Kidney (tissue), 14 donors: ENCODE results near the gene SDF2. TPM values are rescaled to one million over a fixed set of nuclear protein-coding genes. Genes with fewer than 3 reads are reported as not detected.

Experiments
- DNase-seq, 5 donors: peaks; one replicate each; pipeline ENCODE4 v3.0.0-alpha.2; 2013 to 2020
- FAIRE-seq: peaks from 2 replicates; lab custom pipeline; 2012; peaks lifted over from hg19 to GRCh38; lab: Jason Lieb, UNC
- H3K27ac ChIP-seq, 2 donors: one replicate each; pipeline ENCODE4 v1.7.0; 2013; ENCODE audit warnings: low read depth in 2 of 2, low read length in 2 of 2, inconsistent platforms in 1 of 2
- H3K27me3 ChIP-seq: one replicate; pipeline ENCODE4 v1.7.1; 2013; ENCODE audit warnings: low read length, inconsistent platforms; ENCODE audit not compliant: control insufficient read depth, insufficient read depth
- H3K36me3 ChIP-seq, 3 donors: one replicate each; pipeline versions ENCODE4 v1.7.0 to v1.7.1; 2013; ENCODE audit warnings: low read length in 3 of 3, control low read depth in 1 of 3, inconsistent platforms in 1 of 3; ENCODE audit not compliant: insufficient read depth in 3 of 3, control insufficient read depth in 2 of 3
- H3K4me1 ChIP-seq, 3 donors: one replicate each; pipeline versions ENCODE4 v1.7.0 to v1.7.1; 2013; ENCODE audit warnings: low read length in 3 of 3, inconsistent platforms in 1 of 3, low read depth in 1 of 3; ENCODE audit not compliant: control insufficient read depth in 2 of 3, insufficient read depth in 2 of 3
- H3K4me3 ChIP-seq, 3 donors: one replicate each; pipeline versions ENCODE4 v1.7.0 to v1.8.1; 2013; ENCODE audit warnings: low read length in 3 of 3, control low read depth in 1 of 3, inconsistent platforms in 1 of 3
- H3K9ac ChIP-seq, 3 donors: one replicate each; pipeline versions ENCODE4 v1.7.0 to v1.7.1; 2013; ENCODE audit warnings: low read length in 3 of 3, control low read depth in 1 of 3, inconsistent platforms in 1 of 3
- H3K9me3 ChIP-seq, 3 donors: one replicate each; pipeline versions ENCODE4 v1.7.0 to v1.7.1; 2013; ENCODE audit warnings: low read length in 3 of 3, control low read depth in 1 of 3, inconsistent platforms in 1 of 3; ENCODE audit not compliant: control insufficient read depth in 2 of 3, insufficient read depth in 1 of 3
- CTCF ChIP-seq: IDR thresholded peaks from 3 replicates; pipeline ENCODE4 v1.5.1; 2012; ENCODE audit warnings: mild to moderate bottlenecking, moderate library complexity, borderline replicate concordance; ENCODE audit not compliant: insufficient read depth; ENCODE audit errors: extremely low read depth
- intact Hi-C: fragments of 100-400 bp; cut with DNase I; formaldehyde crosslinking; loops from one replicate; pipeline ENCODE4 v1.11.1; 2022
- polyA plus RNA-seq: library from polyadenylated mRNA; stranded (reverse); fragments of 350-450 nt; fragmentation: Illumina TruSeq; extraction: RNeasy Lipid Tissue Mini Kit (QIAGEN cat#74804); gene quantifications from one replicate; pipeline ENCODE4 v1.2.3, GENCODE V29; 2014; ENCODE audit warnings: low read depth, low replicate concordance; ENCODE audit not compliant: insufficient read depth
- total RNA-seq: library from RNA; stranded (reverse); fragmentation: NEBNext Ultra II Directional; extraction: Animal tissue kit (Norgen Biotek cat#: 25700); gene quantifications from one replicate; pipeline ENCODE4 v1.2.1, GENCODE V29; 2021
- donor health status: control.
- donor health status: control.
- donor health status: control.
- donor health status: control.
- donor health status: control.
- donor health status: DM: yes; HTN: yes; CAD: no.
- donor health status: Normal renal cell carcinoma (clear cell type).

The SDF2 gene
- total and polyA plus RNA-seq, 2 donors from 2014 or later = 54.3 to 101 TPM

DNA sequence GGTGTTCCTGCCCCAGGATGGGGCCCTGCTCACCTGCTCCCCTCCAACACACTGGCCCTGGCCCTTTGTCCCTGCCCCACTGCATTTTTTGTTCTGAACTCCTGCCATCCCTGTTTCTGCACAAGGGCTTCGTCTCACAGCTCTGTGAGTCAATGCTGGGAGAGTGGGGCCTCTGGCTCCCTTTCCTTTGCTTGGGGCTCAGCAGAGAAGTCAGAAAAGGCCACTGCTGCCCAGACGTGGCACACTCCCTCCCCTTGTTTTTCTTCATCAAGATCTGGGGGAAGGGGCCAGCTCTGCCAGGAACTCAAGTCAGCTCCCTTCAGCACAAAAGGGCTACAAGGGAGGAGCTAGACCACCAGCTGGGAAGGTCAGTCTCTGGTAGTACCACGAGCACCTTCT lies 41.0 kb upstream of the SDF2 start:
- peaks cover 2 to 50% (median 46%) of the 10 kb centered on the region in 3 donors for H3K36me3 ChIP-seq
- H3K27ac ChIP-seq = no peak overlapping the region
- DNase-seq (no peak), FAIRE-seq (no peak)
- H3K27me3 ChIP-seq = no peaks in the 10 kb centered on the region
- no peak for TF ChIP-seq CTCF
- no peak overlapping the region for H3K9ac ChIP-seq
- no peaks in the 10 kb centered on the region for H3K9me3 ChIP-seq
- intact Hi-C loops = no loop called here
- no peak overlapping the region for H3K4me3 ChIP-seq
- peaks cover 0 to 9% (median 3%) of the 10 kb centered on the region in 3 donors for H3K4me1 ChIP-seq

DNA sequence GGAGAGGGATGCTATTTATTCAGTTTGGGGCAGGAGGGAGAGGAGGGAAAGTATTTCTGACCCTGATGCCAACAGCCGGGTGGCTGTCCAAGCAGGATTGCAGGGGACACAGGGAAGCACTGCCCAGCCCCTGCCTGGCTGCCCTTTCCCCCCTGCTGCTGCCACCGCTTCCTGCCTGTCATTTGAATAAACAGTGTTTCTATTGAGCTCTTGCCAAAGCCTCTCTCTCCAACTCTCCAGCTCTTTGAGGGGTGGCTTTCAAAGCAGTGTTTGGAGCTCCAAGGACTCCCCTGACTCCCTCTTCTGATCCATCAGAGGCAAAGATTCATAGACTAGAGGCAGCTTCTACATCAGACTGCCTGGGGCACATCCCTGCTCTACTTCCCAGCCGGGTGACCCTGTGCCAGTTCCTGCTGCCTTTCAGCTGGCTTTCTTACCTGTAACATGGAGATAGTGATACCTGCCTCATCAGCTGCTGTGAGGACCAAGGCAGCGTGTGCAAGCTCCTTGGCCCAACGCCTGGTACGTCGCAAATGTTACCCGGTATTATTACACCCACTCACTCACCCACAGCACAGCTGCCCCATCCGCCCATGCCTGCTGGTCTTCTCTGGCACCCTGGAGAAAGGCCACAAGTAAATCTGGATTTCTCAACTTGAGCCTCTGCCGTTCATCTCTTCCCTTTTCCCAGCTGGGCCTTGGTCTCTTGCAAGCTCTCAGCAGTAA lies 40.5 kb upstream of the SDF2 start:
- Histone ChIP-seq H3K9ac (no peak overlapping the region), H3K27me3 (no peaks in the 10 kb centered on the region), H3K36me3 (peaks cover 2 to 55% (median 50%) of the 10 kb centered on the region in 3 donors), H3K4me1 (peaks cover 0 to 10% (median 3%) of the 10 kb centered on the region in 3 donors), H3K9me3 (no peaks in the 10 kb centered on the region), H3K4me3 (no peak overlapping the region), H3K27ac (no peak overlapping the region)
- intact Hi-C loops = no loop called here
- no peak for DNase-seq
- no peak for TF ChIP-seq CTCF
- FAIRE-seq = no peak

DNA sequence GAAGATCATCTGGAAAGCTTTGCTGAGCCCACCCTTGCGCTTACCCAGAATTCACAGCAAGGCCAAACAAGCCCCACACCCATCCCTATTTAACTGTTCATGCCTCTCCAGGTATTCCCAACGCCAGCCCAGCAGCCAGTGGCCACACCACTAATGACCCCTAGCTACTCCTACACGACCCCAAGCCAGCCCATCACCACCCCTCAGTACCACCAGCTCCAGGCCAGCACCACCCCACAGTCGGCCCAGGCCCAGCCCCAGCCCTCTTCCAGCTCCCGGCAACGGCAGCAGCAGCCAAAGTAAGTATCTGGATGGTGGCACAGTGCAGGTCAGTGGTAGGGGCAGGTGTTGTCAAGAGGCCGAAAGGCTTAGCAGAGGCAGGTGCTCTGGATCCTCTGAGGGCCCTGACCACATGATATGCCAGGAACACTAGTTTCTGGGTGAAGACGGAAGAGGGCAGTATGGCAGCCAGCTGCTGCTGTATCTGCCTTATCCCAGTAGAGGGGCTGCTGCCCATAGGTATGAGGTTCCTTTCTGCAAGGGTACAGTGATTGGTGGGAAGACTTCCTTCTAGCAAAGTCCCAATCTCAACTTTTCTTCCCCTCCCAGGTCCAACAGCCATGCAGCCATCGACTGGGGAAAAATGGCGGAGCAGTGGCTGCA lies 39.3 kb upstream of the SDF2 start:
- intact Hi-C loops = no loop called here

More for the DNA sequence above, 39.3 kb upstream of the SDF2 start:
- no peaks in the 10 kb centered on the region for H3K9me3 ChIP-seq
- no peak overlapping the region for H3K4me3 ChIP-seq
- H3K27me3 ChIP-seq = no peaks in the 10 kb centered on the region
- no peak overlapping the region for H3K27ac ChIP-seq
- peaks cover 2 to 64% (median 57%) of the 10 kb centered on the region in 3 donors for H3K36me3 ChIP-seq
- H3K9ac ChIP-seq = no peak overlapping the region
- no peak for TF ChIP-seq CTCF
- FAIRE-seq (no peak), DNase-seq (no peak)
- H3K4me1 ChIP-seq = peaks cover 0 to 10% (median 3%) of the 10 kb centered on the region in 3 donors
